GM18508 (cell line): ENCODE results near the gene AGPAT2.

Experiments
- ATAC-seq: cut with Tn5 transposase; IDR thresholded peaks from one replicate; pipeline ENCODE4 v1.9.1; 2021; ENCODE audit warnings: moderate number of reproducible peaks; ENCODE audit not compliant: insufficient read depth, unreplicated experiment

Gene AGPAT2

DNA sequence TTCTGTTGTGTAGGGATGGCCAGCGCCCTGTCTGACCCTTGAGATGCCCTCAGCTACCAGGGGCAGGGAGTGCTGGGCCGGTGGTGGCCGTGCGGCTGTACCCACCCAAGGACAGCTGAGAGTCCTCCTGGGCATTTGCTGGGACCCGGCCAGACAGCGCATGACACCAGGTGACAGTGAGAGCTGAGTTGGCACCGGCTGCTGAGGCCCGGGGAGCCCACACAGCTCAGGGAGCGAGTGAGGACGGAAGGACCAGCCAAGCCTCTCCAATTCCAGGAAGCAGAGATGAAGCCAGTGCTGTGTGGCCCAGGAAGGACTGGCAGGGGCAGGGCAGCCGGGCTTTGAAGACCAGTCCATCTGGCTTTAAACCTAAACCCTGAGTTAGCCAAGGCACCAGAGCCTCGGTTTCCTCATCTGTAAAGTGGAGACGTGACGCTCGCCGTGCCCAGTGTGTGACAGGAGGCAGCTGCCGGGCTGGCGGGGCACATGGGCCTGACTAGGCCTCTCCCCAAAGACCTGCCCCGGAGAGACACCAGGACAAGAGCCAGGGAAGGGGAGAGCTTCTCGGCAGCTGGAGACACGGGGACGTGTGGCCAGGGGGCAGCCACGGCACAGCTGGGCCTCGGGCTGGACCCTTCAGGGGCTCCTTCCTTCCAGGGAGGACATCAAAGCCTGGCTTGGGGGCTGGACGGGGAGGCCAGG, 3.0 kb upstream of the AGPAT2 start:
- ATAC-seq, result no peak

DNA sequence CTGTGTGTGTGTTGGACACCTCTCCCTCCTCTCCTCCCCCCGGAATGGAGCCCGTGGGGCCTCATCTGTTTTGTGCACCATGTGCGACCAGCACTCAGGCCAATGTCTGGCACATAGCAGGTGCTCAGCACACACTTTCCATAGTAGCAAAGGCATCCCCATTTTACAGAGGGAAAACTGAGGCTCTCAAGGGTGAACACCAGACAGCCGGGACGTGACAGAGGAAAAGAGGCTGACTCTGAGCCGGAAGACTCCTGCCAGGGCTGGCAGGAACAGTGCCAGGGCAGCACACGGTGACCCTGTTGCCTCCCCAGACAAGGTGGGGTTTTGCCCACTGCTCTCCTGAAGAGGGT, 1.8 kb upstream of the AGPAT2 start:
- no peak for ATAC-seq

GRCh38 chr9:136688274-136689107, 1.2 kb upstream of the AGPAT2 start:
- no peak for ATAC-seq

GRCh38 chr9:136687721-136688223, 515 bp upstream of the AGPAT2 start:
- no peak for ATAC-seq

DNA sequence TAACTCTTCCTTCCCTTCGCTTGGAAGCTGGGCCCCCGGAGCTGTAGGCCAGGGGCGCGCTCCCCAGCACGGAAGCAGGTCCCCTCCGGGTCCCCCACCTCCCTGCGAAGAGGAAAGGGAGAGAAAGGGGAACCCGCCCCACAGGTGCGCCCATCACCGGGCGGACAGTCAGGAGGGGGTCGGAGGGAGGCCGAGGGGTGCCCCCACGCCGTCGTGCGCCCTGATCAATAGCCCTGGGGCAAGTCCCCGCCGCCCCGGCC, 793 bp downstream of the AGPAT2 start:
- no peak for ATAC-seq

DNA sequence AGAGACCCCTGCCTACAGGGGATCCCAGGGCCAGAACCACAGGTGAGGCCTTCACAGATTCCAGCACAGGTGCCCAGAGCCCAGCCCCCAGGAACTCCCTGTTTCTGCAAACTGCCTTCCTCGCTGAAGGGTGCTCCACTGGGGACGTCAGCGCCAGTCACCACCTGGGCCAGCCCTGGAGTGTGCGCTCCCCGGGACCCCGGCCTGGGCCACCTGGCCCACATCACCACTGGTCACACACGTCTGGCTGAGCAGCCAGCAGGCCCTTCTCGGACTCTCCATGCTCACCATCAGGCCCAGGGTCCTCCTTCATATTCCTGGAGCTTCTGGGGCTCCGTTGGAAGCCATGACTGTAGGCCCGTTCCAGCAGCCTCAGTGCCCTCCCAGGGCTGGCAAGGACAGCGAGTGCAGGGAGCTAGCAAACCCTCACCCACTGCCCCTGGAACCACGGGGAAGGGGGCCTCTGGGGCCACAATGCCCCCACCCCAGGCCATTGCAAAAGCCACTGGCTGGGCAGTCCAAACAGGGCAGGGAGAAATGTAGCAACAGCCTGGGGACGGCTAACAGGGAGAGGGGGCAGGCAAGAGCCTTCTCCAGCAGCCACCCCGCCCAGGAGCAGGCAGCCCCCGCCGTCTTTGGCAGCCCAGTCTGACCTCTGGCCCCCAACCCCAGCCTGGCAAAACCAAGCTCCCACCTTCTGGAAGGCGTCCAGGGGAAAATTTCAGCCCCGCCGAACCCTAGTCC, 1.3 kb downstream of the AGPAT2 start:
- no peak for ATAC-seq

- no peak for ATAC-seq
These were observed 2.0 kb downstream of the AGPAT2 start for GRCh38 chr9:136685216-136685615.

DNA sequence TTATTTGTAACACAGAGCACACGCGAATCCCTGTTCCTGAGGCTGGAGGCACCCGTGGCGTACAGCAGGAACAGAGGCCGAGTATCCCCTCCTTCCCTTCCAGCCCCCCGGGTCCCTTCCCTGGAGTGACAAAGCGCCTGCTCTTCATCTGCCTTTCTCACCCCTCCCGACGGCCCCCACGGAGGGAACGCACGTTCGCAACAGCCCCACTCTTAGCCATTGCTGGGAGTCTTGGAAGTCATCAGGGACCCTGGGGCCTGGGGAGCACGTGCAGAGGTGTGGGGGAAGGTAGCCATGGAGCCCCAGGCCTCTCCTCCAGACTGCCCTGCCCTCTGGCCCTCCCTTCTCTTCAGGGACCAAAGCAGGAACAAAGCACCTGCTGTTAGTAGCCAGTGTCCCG, 2.5 kb downstream of the AGPAT2 start:
- no peak for ATAC-seq

DNA sequence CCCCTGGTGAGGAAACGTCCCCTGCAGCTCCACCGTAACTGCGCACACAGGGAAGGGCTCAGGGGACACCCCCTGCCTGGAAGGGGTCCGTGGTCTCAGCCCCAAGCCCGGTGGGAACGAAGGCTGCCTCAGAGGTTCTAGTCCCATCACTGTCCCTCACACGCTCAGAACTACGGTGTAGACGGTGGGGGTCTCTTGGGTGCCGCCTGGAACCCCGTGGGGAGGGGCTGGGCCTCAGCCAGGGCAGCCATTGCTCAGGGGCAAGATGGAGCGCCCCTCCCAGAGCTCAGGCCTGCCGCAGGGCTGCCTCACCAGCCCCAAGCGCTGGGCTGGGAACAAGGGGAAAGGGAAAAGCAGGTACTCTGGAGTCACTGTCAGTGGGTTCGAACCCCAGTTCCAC, 2.9 kb downstream of the AGPAT2 start:
- ATAC-seq, result no peak

DNA sequence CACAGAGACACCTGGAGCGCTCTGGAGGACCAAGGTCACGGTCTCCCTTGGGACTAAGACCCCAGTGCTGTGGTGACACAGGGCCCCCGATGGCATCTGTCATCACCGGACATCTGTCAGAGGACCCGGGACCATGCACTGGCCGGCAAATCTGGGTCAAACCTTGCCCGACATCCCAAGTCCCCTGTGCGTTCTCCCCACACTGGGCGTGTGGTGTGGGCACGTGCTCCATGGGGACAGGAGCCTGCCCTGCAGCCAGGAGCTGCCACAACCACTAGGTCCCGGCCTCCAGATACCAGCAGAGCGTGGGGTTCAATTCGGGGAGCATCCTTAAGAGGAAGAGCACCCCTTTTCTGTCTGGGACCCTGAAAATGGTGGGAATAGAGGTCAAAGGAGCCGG, 3.5 kb downstream of the AGPAT2 start:
- no peak for ATAC-seq

GRCh38 chr9:136683173-136683745, 4.0 kb downstream of the AGPAT2 start:
- ATAC-seq, result no peak

- ATAC-seq, result no peak
These were observed 4.5 kb downstream of the AGPAT2 start for GRCh38 chr9:136682710-136683109.

GRCh38 chr9:136681945-136682699, 5.1 kb downstream of the AGPAT2 start:
- no peak for ATAC-seq

GRCh38 chr9:136681029-136681428, 6.2 kb downstream of the AGPAT2 start:
- ATAC-seq, result no peak

DNA sequence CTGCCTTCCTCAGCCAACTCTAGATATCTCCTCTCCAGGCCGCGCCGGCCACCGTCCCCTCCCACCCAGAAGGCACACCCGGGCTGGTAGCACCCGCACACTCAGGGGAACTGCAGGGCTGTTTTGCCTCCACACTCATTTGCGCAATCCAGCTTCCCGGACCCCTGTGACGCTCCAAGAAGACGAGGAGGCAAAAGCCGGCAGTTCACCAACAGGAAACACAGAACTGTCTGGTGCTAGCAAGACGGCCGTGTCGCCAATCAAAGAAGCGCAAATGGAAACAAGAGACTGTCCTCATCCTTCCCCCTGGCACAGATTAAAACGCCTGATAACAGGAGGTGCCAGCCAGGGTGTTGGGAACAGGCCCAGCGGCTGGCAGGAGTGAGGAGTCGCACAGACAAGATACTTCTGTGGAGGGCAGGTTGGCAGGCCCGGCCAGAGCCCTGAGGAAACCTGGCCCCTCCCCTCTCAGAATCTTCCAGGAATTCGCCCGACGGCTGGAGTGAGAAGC, 7.8 kb downstream of the AGPAT2 start:
- ATAC-seq, result no peak

- no peak for ATAC-seq
These were observed 8.6 kb downstream of the AGPAT2 start for GRCh38 chr9:136678624-136679023.

DNA sequence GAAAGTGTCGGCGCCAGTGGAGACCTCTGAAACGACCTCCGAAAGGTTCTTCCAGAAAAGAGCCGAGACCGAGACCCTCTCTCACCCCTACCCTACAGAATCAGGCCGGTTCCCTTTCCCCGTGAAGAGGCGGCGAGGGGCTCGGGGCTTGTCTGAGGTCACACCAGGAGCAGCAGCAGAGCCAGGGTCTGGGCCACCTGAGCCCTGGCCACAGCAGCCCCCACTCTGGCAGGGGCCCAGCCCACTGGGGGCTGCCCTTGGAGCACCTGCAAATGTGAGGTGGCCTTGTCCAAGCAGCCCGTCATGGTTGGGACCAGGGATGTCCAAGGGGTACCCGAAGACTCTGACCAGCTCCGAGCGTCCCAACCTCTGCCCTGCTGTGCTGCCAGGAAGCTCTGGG, 9.2 kb downstream of the AGPAT2 start:
- no peak for ATAC-seq

- no peak for ATAC-seq
These were observed 10.2 kb downstream of the AGPAT2 start for GRCh38 chr9:136676920-136677686.

- no peak for ATAC-seq
These were observed 10.9 kb downstream of the AGPAT2 start for GRCh38 chr9:136676297-136676794.
